22Rv1 (cell line): Measurements from ENCODE around the gene NRP1.

ENCODE experiments used
- ZFX ChIP-seq: fragments of 450-650 bp; IDR thresholded peaks from 2 replicates; pipeline ENCODE4 v1.6.1; 2017; ENCODE audit warnings: antibody characterized with exemption, borderline replicate concordance
- TF ChIP-seq, protein P1 (sequence below): fragments of 450-650 bp; IDR thresholded peaks from 2 replicates; pipeline ENCODE4 v1.5.1; 2017; ENCODE audit warnings: mild to moderate bottlenecking

DNA sequence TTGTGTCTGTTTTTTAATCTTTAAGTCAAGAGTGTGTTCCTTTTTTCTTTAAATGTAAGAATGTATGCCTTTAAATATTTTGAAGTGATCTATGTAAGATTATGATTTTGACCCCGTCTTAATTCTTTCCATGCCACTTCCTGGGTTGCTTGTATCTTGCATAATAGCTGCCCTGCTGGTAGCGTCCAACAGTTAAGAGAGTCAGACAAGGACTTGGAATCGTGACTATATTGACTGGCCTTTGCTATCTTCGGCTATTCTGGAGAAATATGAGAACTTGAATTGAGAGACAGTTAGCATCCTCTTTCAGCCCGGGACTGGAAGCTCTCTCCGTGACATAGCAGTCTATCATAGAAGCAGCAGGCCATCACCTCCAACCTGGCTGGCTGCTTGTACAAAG is 13.0 kb downstream of the NRP1 start:
- TF ChIP-seq, protein P1, sequence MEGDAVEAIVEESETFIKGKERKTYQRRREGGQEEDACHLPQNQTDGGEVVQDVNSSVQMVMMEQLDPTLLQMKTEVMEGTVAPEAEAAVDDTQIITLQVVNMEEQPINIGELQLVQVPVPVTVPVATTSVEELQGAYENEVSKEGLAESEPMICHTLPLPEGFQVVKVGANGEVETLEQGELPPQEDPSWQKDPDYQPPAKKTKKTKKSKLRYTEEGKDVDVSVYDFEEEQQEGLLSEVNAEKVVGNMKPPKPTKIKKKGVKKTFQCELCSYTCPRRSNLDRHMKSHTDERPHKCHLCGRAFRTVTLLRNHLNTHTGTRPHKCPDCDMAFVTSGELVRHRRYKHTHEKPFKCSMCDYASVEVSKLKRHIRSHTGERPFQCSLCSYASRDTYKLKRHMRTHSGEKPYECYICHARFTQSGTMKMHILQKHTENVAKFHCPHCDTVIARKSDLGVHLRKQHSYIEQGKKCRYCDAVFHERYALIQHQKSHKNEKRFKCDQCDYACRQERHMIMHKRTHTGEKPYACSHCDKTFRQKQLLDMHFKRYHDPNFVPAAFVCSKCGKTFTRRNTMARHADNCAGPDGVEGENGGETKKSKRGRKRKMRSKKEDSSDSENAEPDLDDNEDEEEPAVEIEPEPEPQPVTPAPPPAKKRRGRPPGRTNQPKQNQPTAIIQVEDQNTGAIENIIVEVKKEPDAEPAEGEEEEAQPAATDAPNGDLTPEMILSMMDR: no peak
- no peak for TF ChIP-seq ZFX
